Measurements from ENCODE around the gene RPL32. TPM values are rescaled to one million over a fixed set of nuclear protein-coding genes. Genes with fewer than 3 reads are reported as not detected.

Gene RPL32
- total and polyA plus RNA-seq, 2 donors (not counting 3 experiments of a cell fraction or from before 2014, with no cell fraction given), result 1,075 to 1,588 TPM

- intact Hi-C loops (cut with micrococcal nuclease) (no loop called here), dilution Hi-C loops (cut with MboI; ENCODE audit: extremely low pct_ligation_motif_present, low sequenced_read_pairs) (no loop called here)
- H3K27ac ChIP-seq (ENCODE audit: insufficient read depth, low read depth, low read length), result no peak overlapping the region
- no peaks in the 10 kb centered on the region for H3K9me1 ChIP-seq (replicated peaks; ENCODE audit: control insufficient read depth, extremely low read depth, insufficient read depth, low read length)
- H3K9ac ChIP-seq (replicated peaks; ENCODE audit: extremely low read depth, insufficient read depth, low read length), result no peak overlapping the region
- DNase-seq (ENCODE audit: low read depth, low spot score) (no peak), FAIRE-seq (no peak)
- CTCF ChIA-PET, result no interaction called here
- no peaks in the 10 kb centered on the region for H3K27me3 ChIP-seq (ENCODE audit: control insufficient read depth in 2 of 2, insufficient read depth in 2 of 2, low read length in 2 of 2)
- no peak overlapping the region for H2AFZ ChIP-seq (ENCODE audit: low read depth, low read length)
- H3K4me2 ChIP-seq (ENCODE audit: insufficient read depth, low read length), result no peak overlapping the region
- peaks cover 49 to 56% of the 10 kb centered on the region in 2 experiments for H3K36me3 ChIP-seq (ENCODE audit: control insufficient read depth in 2 of 2, extremely low read depth in 1 of 2, insufficient read depth in 2 of 2, low read length in 2 of 2)
- no peaks in the 10 kb centered on the region for H3K9me3 ChIP-seq (replicated peaks; ENCODE audit: control insufficient read depth, insufficient read depth, low read length)
- peaks cover 28% of the 10 kb centered on the region for H3K4me1 ChIP-seq (ENCODE audit: control insufficient read depth, extremely low read depth, insufficient read depth, low read length)
- POLR2A ChIA-PET, result no interaction called here
- no peak overlapping the region for H3K4me3 ChIP-seq (replicated peaks in 1 of 3; ENCODE audit: insufficient read depth in 1 of 3, low read depth in 1 of 3, low read length in 3 of 3)
- no peak for TF ChIP-seq JUN (IDR thresholded peaks at IDR 0.05; ENCODE audit: borderline replicate concordance, insufficient read depth, insufficient read length, low read depth)
- TF ChIP-seq FOS (IDR thresholded peaks at IDR 0.05; ENCODE audit: borderline replicate concordance, insufficient read depth, low read length), result no peak
- no peak for TF ChIP-seq EZH2 (IDR thresholded peaks at IDR 0.05; ENCODE audit: borderline replicate concordance, low read depth, low read length, severe bottlenecking)
- TF ChIP-seq CTCF (IDR thresholded peaks at IDR 0.05; ENCODE audit: extremely low read depth in 1 of 2, insufficient read depth in 1 of 2, low read depth in 1 of 2, low read length in 2 of 2), result no peak
- TF ChIP-seq MYC (IDR thresholded peaks at IDR 0.05; ENCODE audit: low read depth, low read length), result no peak
- TF ChIP-seq MAX (IDR thresholded peaks at IDR 0.05; ENCODE audit: insufficient read depth, insufficient read length), result no peak
- no peak for TF ChIP-seq GATA2 (IDR thresholded peaks at IDR 0.05; ENCODE audit: insufficient read depth, insufficient read length, low read depth, low read length)
- no peak for TF ChIP-seq POLR2AphosphoS5 (IDR thresholded peaks at IDR 0.05; ENCODE audit: insufficient read depth, low read depth, low read length)
- TF ChIP-seq POLR2A (IDR thresholded peaks at IDR 0.05; ENCODE audit: low read depth, low read length), result no peak
- H3K79me2 ChIP-seq (ENCODE audit: control insufficient read depth, insufficient read depth, low read length), result peaks cover 48% of the 10 kb centered on the region
- BruUV-seq (replicated peaks), result no TSS peak
- H4K20me1 ChIP-seq (replicated peaks; ENCODE audit: control insufficient read depth, extremely low read depth, insufficient read depth, low read length), result peaks cover 9% of the 10 kb centered on the region
Observed at GRCh38 chr3:12835052-12835665, 6.2 kb downstream of the RPL32 start.

Data from endothelial cell of umbilical vein (primary cell).